ENCODE measurements around the gene AICDA. TPM values are rescaled to one million over a fixed set of nuclear protein-coding genes. Genes with fewer than 3 reads are reported as not detected.

The AICDA gene
- total RNA-seq, 1 experiment from 2014 or later: not detected

DNA sequence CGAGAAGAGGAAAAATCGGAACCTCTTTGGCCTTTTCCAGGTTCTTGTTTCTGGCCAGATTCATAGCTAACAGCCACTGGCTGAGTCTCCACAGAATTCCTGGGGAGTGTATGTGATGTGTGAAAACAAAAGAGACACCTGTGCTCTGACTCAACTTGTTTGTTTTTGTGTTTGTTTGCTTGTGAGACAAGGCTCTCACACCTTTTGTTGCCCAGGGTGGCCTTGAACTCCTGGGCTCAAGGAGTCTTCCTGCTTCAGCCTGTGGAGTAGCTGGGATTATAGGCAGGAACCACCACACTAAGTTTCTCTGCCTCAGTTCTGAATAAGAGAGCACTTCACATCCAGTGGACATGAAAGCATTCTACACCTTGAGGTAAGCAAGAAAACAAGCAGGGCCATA is 27.3 kb upstream of the AICDA start:
- no peaks in the 10 kb centered on the region for H3K27me3 ChIP-seq (replicated peaks; ENCODE audit: control insufficient read depth, insufficient read depth, low read length)
- Mint-ChIP-seq H3K27ac (ENCODE audit: unreplicated experiment) (no peak overlapping the region), H3K9me3 (ENCODE audit: unreplicated experiment) (no peaks in the 10 kb centered on the region), H3K36me3 (ENCODE audit: insufficient read depth, unreplicated experiment) (no peaks in the 10 kb centered on the region), H3K4me3 (ENCODE audit: unreplicated experiment) (no peak overlapping the region), H3K27me3 (ENCODE audit: insufficient read depth, unreplicated experiment) (peaks cover 12% of the 10 kb centered on the region), H3K4me1 (ENCODE audit: low read depth, unreplicated experiment) (no peaks in the 10 kb centered on the region)
- no peaks in the 10 kb centered on the region for H3K36me3 ChIP-seq (ENCODE audit: control insufficient read depth, insufficient read depth, low read length)
- H3K4me3 ChIP-seq (ENCODE audit: low read depth, low read length): no peak overlapping the region
- BruUV-seq (replicated peaks): no TSS peak
- H3K4me1 ChIP-seq: no peaks in the 10 kb centered on the region
- TF ChIP-seq, protein P1, sequence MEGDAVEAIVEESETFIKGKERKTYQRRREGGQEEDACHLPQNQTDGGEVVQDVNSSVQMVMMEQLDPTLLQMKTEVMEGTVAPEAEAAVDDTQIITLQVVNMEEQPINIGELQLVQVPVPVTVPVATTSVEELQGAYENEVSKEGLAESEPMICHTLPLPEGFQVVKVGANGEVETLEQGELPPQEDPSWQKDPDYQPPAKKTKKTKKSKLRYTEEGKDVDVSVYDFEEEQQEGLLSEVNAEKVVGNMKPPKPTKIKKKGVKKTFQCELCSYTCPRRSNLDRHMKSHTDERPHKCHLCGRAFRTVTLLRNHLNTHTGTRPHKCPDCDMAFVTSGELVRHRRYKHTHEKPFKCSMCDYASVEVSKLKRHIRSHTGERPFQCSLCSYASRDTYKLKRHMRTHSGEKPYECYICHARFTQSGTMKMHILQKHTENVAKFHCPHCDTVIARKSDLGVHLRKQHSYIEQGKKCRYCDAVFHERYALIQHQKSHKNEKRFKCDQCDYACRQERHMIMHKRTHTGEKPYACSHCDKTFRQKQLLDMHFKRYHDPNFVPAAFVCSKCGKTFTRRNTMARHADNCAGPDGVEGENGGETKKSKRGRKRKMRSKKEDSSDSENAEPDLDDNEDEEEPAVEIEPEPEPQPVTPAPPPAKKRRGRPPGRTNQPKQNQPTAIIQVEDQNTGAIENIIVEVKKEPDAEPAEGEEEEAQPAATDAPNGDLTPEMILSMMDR (IDR thresholded peaks at IDR 0.05; ENCODE audit: insufficient read depth in 1 of 2, low read depth in 1 of 2, low read length in 1 of 2, severe bottlenecking in 1 of 2, unreplicated experiment in 1 of 2): no peak
- intact Hi-C loops (cut with micrococcal nuclease; ENCODE audit: unreplicated experiment): no loop called here
- ChIA-PET POLR2A (no interaction called here), CTCF (no interaction called here)
- H3K9me3 ChIP-seq: no peaks in the 10 kb centered on the region
- no peak for DNase-seq

DNA sequence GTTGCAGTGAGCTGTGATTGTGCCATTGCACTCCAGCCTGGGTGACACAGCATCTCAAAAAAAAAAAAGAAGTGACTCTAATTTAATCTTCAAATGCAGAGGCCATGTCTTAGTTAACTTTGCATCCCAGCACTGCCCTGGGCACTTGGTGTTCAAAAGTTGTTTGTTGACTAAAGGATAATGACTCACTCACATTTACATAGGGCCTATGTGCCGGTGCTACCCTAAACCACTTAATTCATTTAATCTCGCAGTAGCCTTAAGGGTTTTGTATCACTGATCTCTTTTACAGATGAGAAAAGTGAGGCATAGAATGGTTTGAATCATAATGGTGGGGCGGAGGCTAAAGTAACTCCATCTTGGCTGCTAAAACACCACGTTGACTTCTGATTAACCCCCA is 26.3 kb upstream of the AICDA start:
- Mint-ChIP-seq H3K4me1 (ENCODE audit: low read depth, unreplicated experiment) (no peaks in the 10 kb centered on the region), H3K27ac (ENCODE audit: unreplicated experiment) (no peak overlapping the region), H3K36me3 (ENCODE audit: insufficient read depth, unreplicated experiment) (no peaks in the 10 kb centered on the region), H3K9me3 (ENCODE audit: unreplicated experiment) (no peaks in the 10 kb centered on the region), H3K27me3 (ENCODE audit: insufficient read depth, unreplicated experiment) (peaks cover 4% of the 10 kb centered on the region), H3K4me3 (ENCODE audit: unreplicated experiment) (no peak overlapping the region)
- ChIA-PET POLR2A (no interaction called here), CTCF (interaction anchor here (0.6 kb wide), 1 partner anchor 1807 kb away, joined by 6 read pairs; no protein-coding TSS in a partner anchor)
- H3K9me3 ChIP-seq: no peaks in the 10 kb centered on the region
- BruUV-seq (replicated peaks): no TSS peak
- H3K4me3 ChIP-seq (ENCODE audit: low read depth, low read length): no peak overlapping the region
- intact Hi-C loops (cut with micrococcal nuclease; ENCODE audit: unreplicated experiment): no loop called here
- H3K4me1 ChIP-seq: no peaks in the 10 kb centered on the region
- no peak for DNase-seq
- no peaks in the 10 kb centered on the region for H3K36me3 ChIP-seq (ENCODE audit: control insufficient read depth, insufficient read depth, low read length)
- no peaks in the 10 kb centered on the region for H3K27me3 ChIP-seq (replicated peaks; ENCODE audit: control insufficient read depth, insufficient read depth, low read length)
- TF ChIP-seq, protein P1 (IDR thresholded peaks at IDR 0.05; ENCODE audit: insufficient read depth in 1 of 2, low read depth in 1 of 2, low read length in 1 of 2, severe bottlenecking in 1 of 2, unreplicated experiment in 1 of 2): no peak

DNA sequence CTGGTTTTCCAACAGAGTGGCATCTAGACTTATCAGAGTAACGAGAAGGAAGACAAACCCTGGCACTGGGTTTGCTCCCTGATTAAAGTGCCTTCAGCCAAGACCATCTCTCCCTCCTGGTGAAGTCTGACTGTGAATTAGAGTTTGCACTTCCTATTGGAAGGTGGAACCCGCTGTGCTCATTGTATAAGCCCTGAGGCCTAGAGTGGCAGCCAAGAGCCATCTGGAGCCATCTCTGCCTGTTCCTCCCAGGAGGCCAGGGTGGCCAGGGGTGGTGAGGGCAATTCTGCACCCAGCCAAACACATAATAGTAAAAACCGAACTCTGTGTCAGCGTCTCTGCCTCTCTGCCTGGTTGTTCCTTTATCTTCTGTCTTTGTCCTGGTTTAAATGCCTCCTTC is 25.0 kb upstream of the AICDA start:
- Histone ChIP-seq H3K27me3 (replicated peaks; ENCODE audit: control insufficient read depth, insufficient read depth, low read length) (no peaks in the 10 kb centered on the region), H3K4me1 (no peaks in the 10 kb centered on the region), H3K9me3 (no peaks in the 10 kb centered on the region), H3K36me3 (ENCODE audit: control insufficient read depth, insufficient read depth, low read length) (no peaks in the 10 kb centered on the region), H3K4me3 (ENCODE audit: low read depth, low read length) (no peak overlapping the region)
- Mint-ChIP-seq H3K4me1 (ENCODE audit: low read depth, unreplicated experiment) (no peaks in the 10 kb centered on the region), H3K27me3 (ENCODE audit: insufficient read depth, unreplicated experiment) (peaks cover 3% of the 10 kb centered on the region), H3K36me3 (ENCODE audit: insufficient read depth, unreplicated experiment) (no peaks in the 10 kb centered on the region), H3K4me3 (ENCODE audit: unreplicated experiment) (no peak overlapping the region), H3K27ac (ENCODE audit: unreplicated experiment) (no peak overlapping the region), H3K9me3 (ENCODE audit: unreplicated experiment) (no peaks in the 10 kb centered on the region)
- no peak for DNase-seq
- BruUV-seq (replicated peaks): no TSS peak
- ChIA-PET CTCF (no interaction called here), POLR2A (no interaction called here)
- TF ChIP-seq, protein P1 (IDR thresholded peaks at IDR 0.05; ENCODE audit: insufficient read depth in 1 of 2, low read depth in 1 of 2, low read length in 1 of 2, severe bottlenecking in 1 of 2, unreplicated experiment in 1 of 2): no peak
- intact Hi-C loops (cut with micrococcal nuclease; ENCODE audit: unreplicated experiment): no loop called here
